OCI-LY1 (cell line): Measurements from ENCODE around the gene ALDH5A1.

Source experiments
- H2AFZ ChIP-seq: fragments of 200-600 bp; sonication (generic), shearing (Covaris generic); 2 replicates; pipeline ENCODE4 v1.6.0; 2014; ENCODE audit warnings: antibody characterized with exemption, mild to moderate bottlenecking, low read length
- H3F3A ChIP-seq: fragments of 200-600 bp; sonication (generic), shearing (Covaris generic); 2 replicates; pipeline ENCODE4 v1.6.0; 2014; ENCODE audit warnings: mild to moderate bottlenecking, antibody characterized with exemption, low read length, moderate library complexity; ENCODE audit not compliant: insufficient read depth
- H3K27ac ChIP-seq: fragments of 200-600 bp; sonication (generic); 2 replicates; pipeline ENCODE4 v1.5.1; 2014; ENCODE audit warnings: low read length, mixed run types, mild to moderate bottlenecking, low read depth; ENCODE audit not compliant: poor library complexity, severe bottlenecking
- H3K27me3 ChIP-seq: fragments of 200-600 bp; sonication (generic); 2 replicates; pipeline ENCODE4 v1.6.0; 2014; ENCODE audit warnings: antibody characterized with exemption, mild to moderate bottlenecking, low read length, moderate library complexity; ENCODE audit not compliant: insufficient read depth
- H3K36me3 ChIP-seq: fragments of 200-600 bp; sonication (generic); 2 replicates; pipeline ENCODE4 v1.6.1; 2014; ENCODE audit warnings: mild to moderate bottlenecking, antibody characterized with exemption, low read length, moderate library complexity, mixed read lengths; ENCODE audit not compliant: insufficient read depth
- H3K4me1 ChIP-seq: fragments of 200-600 bp; sonication (generic); 2 replicates; pipeline ENCODE4 v1.5.1; 2014; ENCODE audit warnings: mild to moderate bottlenecking, low read length, moderate library complexity; ENCODE audit not compliant: insufficient read depth, severe bottlenecking
- H3K4me2 ChIP-seq: fragments of 200-600 bp; sonication (generic), shearing (Covaris generic); 2 replicates; pipeline ENCODE4 v1.6.1; 2014; ENCODE audit warnings: low read length
- H3K4me3 ChIP-seq: fragments of 200-600 bp; sonication (generic); 2 replicates; pipeline ENCODE4 v1.5.1; 2014; ENCODE audit warnings: low read length, low read depth, mild to moderate bottlenecking, mixed read lengths; ENCODE audit not compliant: poor library complexity, severe bottlenecking
- H3K79me2 ChIP-seq: fragments of 200-600 bp; shearing (Covaris generic); 2 replicates; pipeline ENCODE4 v1.6.1; 2016; ENCODE audit warnings: mixed run types, low read length, mixed read lengths; ENCODE audit not compliant: insufficient read depth
- H3K9ac ChIP-seq: fragments of 200-600 bp; sonication (generic), shearing (Covaris generic); 2 replicates; pipeline ENCODE4 v1.6.1; 2014; ENCODE audit warnings: mild to moderate bottlenecking, low read length, mixed read lengths
- H3K9me2 ChIP-seq: fragments of 200-600 bp; sonication (generic), shearing (Covaris generic); 2 replicates; pipeline ENCODE4 v1.6.1; 2014; ENCODE audit warnings: low read depth, mild to moderate bottlenecking, low read length, mixed read lengths
- H3K9me3 ChIP-seq: fragments of 200-600 bp; shearing (Covaris generic); 2 replicates; pipeline ENCODE4 v1.6.1; 2014; ENCODE audit warnings: low read length, mixed read lengths
- H4K20me1 ChIP-seq: fragments of 200-600 bp; sonication (generic), shearing (Covaris generic); 2 replicates; pipeline ENCODE4 v1.6.0; 2016; ENCODE audit warnings: mild to moderate bottlenecking, low read length; ENCODE audit not compliant: insufficient read depth
- CTCF ChIP-seq: fragments of 200-600 bp; sonication (generic), shearing (Covaris generic); IDR thresholded peaks from 2 replicates; pipeline ENCODE4 v1.5.1; 2017; ENCODE audit warnings: mild to moderate bottlenecking, antibody characterized with exemption, low read length, moderate library complexity, mixed read lengths
- EZH2 ChIP-seq: fragments of 200-600 bp; sonication (generic), shearing (Covaris generic); IDR thresholded peaks from 2 replicates; pipeline ENCODE4 v1.8.0; 2017; ENCODE audit warnings: borderline replicate concordance, mixed run types, mild to moderate bottlenecking, antibody characterized with exemption, low read length, moderate library complexity, mixed read lengths

ALDH5A1 gene

DNA sequence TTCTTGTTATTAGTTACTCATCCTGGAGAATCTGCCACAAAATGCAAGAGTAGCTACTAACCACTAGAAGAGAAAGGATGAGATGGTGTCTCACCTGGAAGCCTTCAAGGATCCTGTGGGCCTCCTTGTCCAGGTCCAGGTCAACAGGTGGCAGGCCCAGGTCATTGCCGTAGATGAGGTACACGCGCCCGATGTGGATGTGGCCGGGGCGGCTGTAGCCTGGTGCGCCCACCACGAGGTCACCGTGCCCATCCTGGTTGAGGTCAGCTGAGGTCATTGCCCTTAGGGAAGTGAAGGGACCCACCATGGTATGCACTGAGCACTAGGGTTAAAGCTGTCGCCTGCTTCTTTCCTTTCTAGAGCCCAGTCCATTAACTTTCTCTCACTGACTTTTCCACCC, 40.8 kb upstream of the ALDH5A1 start:
- Histone ChIP-seq H2AFZ (no peak overlapping the region), H3K79me2 (no peaks in the 10 kb centered on the region)

GRCh38 chr6:24454452-24454851, 40.3 kb upstream of the ALDH5A1 start:
- Histone ChIP-seq H3K4me1 (no peaks in the 10 kb centered on the region), H3K27ac (no peak overlapping the region), H3K9me2 (no peaks in the 10 kb centered on the region), H3K36me3 (peaks cover 10% of the 10 kb centered on the region; the same call in 1 of the 2 replicates), H3K4me2 (no peak overlapping the region), H3K79me2 (no peaks in the 10 kb centered on the region), H3K9ac (no peak overlapping the region), H2AFZ (no peak overlapping the region), H4K20me1 (no peaks in the 10 kb centered on the region), H3K4me3 (no peak overlapping the region), H3F3A (no peaks in the 10 kb centered on the region), H3K9me3 (no peaks in the 10 kb centered on the region), H3K27me3 (no peaks in the 10 kb centered on the region)
- TF ChIP-seq EZH2 (no peak), CTCF (no peak)

More for the DNA sequence above, 40.8 kb upstream of the ALDH5A1 start:
- no peak overlapping the region for H3K9ac ChIP-seq
- H3K9me3 ChIP-seq = no peaks in the 10 kb centered on the region
- H3K27ac ChIP-seq = no peak overlapping the region
- H3K9me2 ChIP-seq = no peaks in the 10 kb centered on the region
- no peaks in the 10 kb centered on the region for H3F3A ChIP-seq
- no peak overlapping the region for H3K4me2 ChIP-seq
- H3K27me3 ChIP-seq = no peaks in the 10 kb centered on the region
- H3K4me1 ChIP-seq = no peaks in the 10 kb centered on the region
- H3K4me3 ChIP-seq = no peak overlapping the region
- H4K20me1 ChIP-seq = no peaks in the 10 kb centered on the region
- peaks cover 8% of the 10 kb centered on the region; the same call in 1 of the 2 replicates for H3K36me3 ChIP-seq
- TF ChIP-seq EZH2 = no peak
- TF ChIP-seq CTCF = no peak

GRCh38 chr6:24455061-24455460, 39.7 kb upstream of the ALDH5A1 start:
- no peaks in the 10 kb centered on the region for H3K9me2 ChIP-seq
- no peaks in the 10 kb centered on the region for H3K4me1 ChIP-seq
- H3K27ac ChIP-seq = no peak overlapping the region
- no peaks in the 10 kb centered on the region for H3F3A ChIP-seq
- H3K4me2 ChIP-seq = no peak overlapping the region
- H4K20me1 ChIP-seq = no peaks in the 10 kb centered on the region
- no peaks in the 10 kb centered on the region for H3K9me3 ChIP-seq
- no peak overlapping the region for H3K9ac ChIP-seq
- H3K79me2 ChIP-seq = no peaks in the 10 kb centered on the region
- H3K36me3 ChIP-seq = peaks cover 14% of the 10 kb centered on the region; the same call in 1 of the 2 replicates
- H3K4me3 ChIP-seq = no peak overlapping the region
- no peak overlapping the region for H2AFZ ChIP-seq
- no peaks in the 10 kb centered on the region for H3K27me3 ChIP-seq
- TF ChIP-seq EZH2 = no peak

DNA sequence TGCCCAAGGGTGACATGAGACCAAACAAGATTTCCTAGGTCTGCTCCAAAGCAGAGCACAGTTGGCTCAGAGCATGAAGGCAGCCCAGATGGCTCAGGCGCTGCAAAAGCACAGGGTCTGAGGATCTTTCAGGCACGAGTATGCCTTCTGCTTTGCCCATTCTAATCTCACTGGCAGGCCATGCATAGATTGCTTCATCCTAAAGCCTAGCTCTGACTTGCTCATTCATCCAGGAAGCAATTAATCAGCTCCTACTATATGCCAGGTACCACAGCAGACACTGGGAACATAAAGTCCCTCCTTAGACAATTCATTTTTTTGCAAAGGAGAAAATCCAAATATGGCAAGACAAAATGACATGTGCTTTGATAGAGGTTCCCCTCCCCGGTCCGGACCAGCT, 36.6 kb upstream of the ALDH5A1 start:
- Histone ChIP-seq H3K4me2 (no peak overlapping the region), H2AFZ (no peak overlapping the region), H4K20me1 (no peaks in the 10 kb centered on the region), H3K36me3 (peaks cover 14% of the 10 kb centered on the region; the same call in 1 of the 2 replicates), H3K27me3 (no peaks in the 10 kb centered on the region), H3K4me1 (no peaks in the 10 kb centered on the region), H3K27ac (no peak overlapping the region), H3K9me3 (no peaks in the 10 kb centered on the region), H3K9ac (no peak overlapping the region), H3K9me2 (no peaks in the 10 kb centered on the region), H3K4me3 (no peak overlapping the region), H3K79me2 (no peaks in the 10 kb centered on the region), H3F3A (no peaks in the 10 kb centered on the region)
- TF ChIP-seq EZH2 = no peak
- TF ChIP-seq CTCF = no peak
